Endothelial cell of umbilical vein (primary cell): ENCODE data around the gene FBXO2. TPM values are rescaled to one million over a fixed set of nuclear protein-coding genes. Genes with fewer than 3 reads are reported as not detected.

Experiments used
- BruUV-seq: library from RNA; stranded (reverse); fragments of 400-500 nt; replicated peaks from 2 replicates; lab custom pipeline; 2021; lab: Mats Ljungman, UMichigan
- CTCF ChIA-PET: fragments of 300-600, 350-600 bp; sonication (Branson Sonifier 250); formaldehyde crosslinking; loops from one replicate; lab custom pipeline; 2021; ENCODE audit warnings: antibody characterized with exemption, inconsistent platforms; lab: Charles Lee
- POLR2A ChIA-PET: fragments of 300-600, 350-600 bp; sonication (Branson Sonifier 250); formaldehyde crosslinking; loops from one replicate; lab custom pipeline; 2021; ENCODE audit warnings: antibody characterized with exemption, inconsistent platforms; lab: Charles Lee
- DNase-seq: peaks from one replicate; pipeline ENCODE4 v3.0.0-alpha.2; 2011; ENCODE audit warnings: low read depth, low spot score
- FAIRE-seq: peaks from 2 replicates; lab custom pipeline; 2011; peaks lifted over from hg19 to GRCh38; lab: Jason Lieb, UNC
- H2AFZ ChIP-seq: 2 replicates; pipeline ENCODE4 v1.6.0; 2012; ENCODE audit warnings: low read depth, low read length, control low read depth, inconsistent platforms
- H3K27ac ChIP-seq: 2 replicates; pipeline ENCODE4 v1.5.1; 2011; ENCODE audit warnings: low read depth, mild to moderate bottlenecking, control low read depth, low read length, moderate library complexity; ENCODE audit not compliant: insufficient read depth
- H3K27me3 ChIP-seq, 2 experiments: 2 replicates each; pipeline versions ENCODE4 v1.6.0 to v1.6.1; 2011; ENCODE audit warnings: low read length in 2 of 2, mixed read lengths in 1 of 2; ENCODE audit not compliant: control insufficient read depth in 2 of 2, insufficient read depth in 2 of 2
- H3K36me3 ChIP-seq, 2 experiments: 2 replicates in 1 of 2; 3 replicates in 1 of 2; pipeline ENCODE4 v1.5.1; 2011; ENCODE audit warnings: low read length in 2 of 2, mild to moderate bottlenecking in 1 of 2, moderate library complexity in 1 of 2; ENCODE audit not compliant: control insufficient read depth in 2 of 2, insufficient read depth in 2 of 2; ENCODE audit errors: extremely low read depth in 1 of 2
- H3K4me1 ChIP-seq: 3 replicates; pipeline ENCODE4 v1.5.1; 2011; ENCODE audit warnings: mild to moderate bottlenecking, low read length; ENCODE audit not compliant: control insufficient read depth, insufficient read depth; ENCODE audit errors: extremely low read depth
- H3K4me2 ChIP-seq: 2 replicates; pipeline ENCODE4 v1.6.1; 2011; ENCODE audit warnings: low read length, control low read depth, mixed read lengths; ENCODE audit not compliant: insufficient read depth
- H3K4me3 ChIP-seq, 3 experiments: fragments of 200-600 bp in 1 of 3; sonication (generic), shearing (Covaris generic) in 1 of 3; replicated peaks in 1 of 3; 2 replicates each; pipeline ENCODE4 v1.5.1; 2011 to 2016; ENCODE audit warnings: control low read depth in 3 of 3, low read length in 3 of 3, mild to moderate bottlenecking in 2 of 3, inconsistent platforms in 1 of 3, low read depth in 1 of 3, moderate library complexity in 1 of 3; ENCODE audit not compliant: insufficient read depth in 1 of 3
- H3K79me2 ChIP-seq: 2 replicates; pipeline ENCODE4 v1.6.0; 2012; ENCODE audit warnings: low read length, inconsistent platforms; ENCODE audit not compliant: control insufficient read depth, insufficient read depth
- H3K9ac ChIP-seq: replicated peaks from 2 replicates; pipeline ENCODE3; 2011; ENCODE audit warnings: low read length, control low read depth; ENCODE audit not compliant: insufficient read depth; ENCODE audit errors: extremely low read depth
- H3K9me1 ChIP-seq: replicated peaks from 3 replicates; pipeline ENCODE4 v1.6.0; 2011; ENCODE audit warnings: mild to moderate bottlenecking, low read length; ENCODE audit not compliant: control insufficient read depth, insufficient read depth; ENCODE audit errors: extremely low read depth
- H3K9me3 ChIP-seq: replicated peaks from 2 replicates; pipeline ENCODE4 v1.5.1; 2012; ENCODE audit warnings: low read length, inconsistent platforms; ENCODE audit not compliant: control insufficient read depth, insufficient read depth
- H4K20me1 ChIP-seq: replicated peaks from 2 replicates; pipeline ENCODE3; 2011; ENCODE audit warnings: mild to moderate bottlenecking, low read length; ENCODE audit not compliant: control insufficient read depth, insufficient read depth; ENCODE audit errors: extremely low read depth
- CTCF ChIP-seq, 2 donors: IDR thresholded peaks; 1 replicate in 1 of 2; 2 replicates in 1 of 2; pipeline ENCODE4 v1.5.1; 2011; ENCODE audit warnings: low read length in 2 of 2, mild to moderate bottlenecking in 2 of 2, moderate library complexity in 2 of 2, control low read depth in 1 of 2, inconsistent platforms in 1 of 2, low read depth in 1 of 2; ENCODE audit not compliant: insufficient read depth in 1 of 2; ENCODE audit errors: extremely low read depth in 1 of 2
- EZH2 ChIP-seq: IDR thresholded peaks from 2 replicates; pipeline ENCODE4 v1.6.1; 2012; ENCODE audit warnings: borderline replicate concordance, low read depth, mild to moderate bottlenecking, moderate library complexity, low read length, inconsistent platforms; ENCODE audit not compliant: severe bottlenecking
- FOS ChIP-seq: IDR thresholded peaks from 2 replicates; pipeline ENCODE4 v1.6.1; 2011; ENCODE audit warnings: mild to moderate bottlenecking, low read length, moderate library complexity, borderline replicate concordance; ENCODE audit not compliant: insufficient read depth
- GATA2 ChIP-seq: IDR thresholded peaks from 2 replicates; pipeline ENCODE4 v1.7.0; 2011; ENCODE audit warnings: low read depth, mild to moderate bottlenecking, moderate library complexity, mixed read lengths, low read length; ENCODE audit not compliant: insufficient read length, insufficient read depth
- JUN ChIP-seq: IDR thresholded peaks from 2 replicates; pipeline ENCODE4 v1.6.1; 2011; ENCODE audit warnings: borderline replicate concordance, low read depth; ENCODE audit not compliant: insufficient read length, insufficient read depth
- MAX ChIP-seq: IDR thresholded peaks from 2 replicates; pipeline ENCODE4 v1.6.1; 2011; ENCODE audit not compliant: insufficient read depth, insufficient read length
- MYC ChIP-seq: IDR thresholded peaks from one replicate; pipeline ENCODE4 v1.6.1; 2011; ENCODE audit warnings: mild to moderate bottlenecking, low read depth, low read length
- POLR2A ChIP-seq: IDR thresholded peaks from 2 replicates; pipeline ENCODE4 v1.6.1; 2012; ENCODE audit warnings: low read depth, mild to moderate bottlenecking, control low read depth, low read length
- POLR2AphosphoS5 ChIP-seq: IDR thresholded peaks from 2 replicates; pipeline ENCODE4 v1.6.1; 2012; ENCODE audit warnings: low read depth, mild to moderate bottlenecking, control low read depth, low read length, moderate library complexity; ENCODE audit not compliant: insufficient read depth
- dilution Hi-C: fragments of 300-500 bp; cut with MboI; formaldehyde crosslinking; loops from one replicate; pipeline ENCODE4 v1.15.0; 2019; ENCODE audit warnings: low sequenced_read_pairs; ENCODE audit not compliant: extremely low pct_ligation_motif_present
- intact Hi-C: fragments of 100-400 bp; cut with micrococcal nuclease; formaldehyde crosslinking; loops from one replicate; pipeline ENCODE4 v1.10.0; 2022
- polyA plus RNA-seq, 4 experiments: library from polyadenylated mRNA; depleted of rRNA in 3 of 4; stranded (reverse) in 3 of 4; unstranded in 1 of 4; fragments of >200 nt; gene quantifications; 2 replicates each; pipeline versions ENCODE4 v1.2.1 to v1.2.3, GENCODE V29; 2011 to 2012; ENCODE audit warnings: missing spikeins in 1 of 4
- total RNA-seq: library from RNA; stranded (reverse); gene quantifications from 2 replicates; pipeline ENCODE4 v1.2.3, GENCODE V29; 2021

Gene FBXO2
- total and polyA plus RNA-seq, 2 donors (not counting 3 experiments of a cell fraction or from before 2014, with no cell fraction given), result 0.42 to 0.91 TPM

GRCh38 chr1:11620924-11621323 is 33.3 kb downstream of the FBXO2 start:
- no peak for TF ChIP-seq EZH2
- TF ChIP-seq JUN, result no peak
- TF ChIP-seq MYC, result no peak
- TF ChIP-seq FOS, result no peak
- no peak for TF ChIP-seq CTCF (IDR thresholded peaks at IDR 0.05; ENCODE audit: extremely low read depth in 1 of 2, insufficient read depth in 1 of 2, low read depth in 1 of 2, low read length in 2 of 2)
- TF ChIP-seq POLR2AphosphoS5, result no peak
- TF ChIP-seq MAX, result no peak
- TF ChIP-seq POLR2A, result no peak
- TF ChIP-seq GATA2, result no peak
- Histone ChIP-seq H3K9ac (no peak overlapping the region), H3K4me2 (no peak overlapping the region), H3K9me3 (no peaks in the 10 kb centered on the region), H3K9me1 (no peaks in the 10 kb centered on the region), H3K27ac (no peak overlapping the region), H3K4me3 (no peak overlapping the region), H3K27me3 (no peaks in the 10 kb centered on the region), H3K4me1 (no peaks in the 10 kb centered on the region), H2AFZ (no peak overlapping the region), H4K20me1 (no peaks in the 10 kb centered on the region), H3K36me3 (no peaks in the 10 kb centered on the region), H3K79me2 (no peaks in the 10 kb centered on the region)
- dilution Hi-C loops (no loop called here), intact Hi-C loops (no loop called here)
- FAIRE-seq (no peak), DNase-seq (no peak)
- BruUV-seq, result no TSS peak
- POLR2A ChIA-PET, result no interaction called here
- CTCF ChIA-PET, result no interaction called here
